HL-60 (cell line): ENCODE results near the gene HTR4.

Source experiments
- POLR2AphosphoS5 ChIP-seq: IDR thresholded peaks from 2 replicates; pipeline ENCODE4 v1.6.1; 2012; ENCODE audit warnings: low read depth
- SPI1 ChIP-seq: IDR thresholded peaks from 2 replicates; pipeline ENCODE4 v1.6.1; 2012; ENCODE audit warnings: low read depth, mild to moderate bottlenecking, borderline replicate concordance
- TF ChIP-seq, protein P1 (sequence below): IDR thresholded peaks from one replicate; pipeline ENCODE4 v1.5.1; 2011; ENCODE audit warnings: low read length, control low read depth, inconsistent platforms; ENCODE audit not compliant: insufficient read depth

DNA sequence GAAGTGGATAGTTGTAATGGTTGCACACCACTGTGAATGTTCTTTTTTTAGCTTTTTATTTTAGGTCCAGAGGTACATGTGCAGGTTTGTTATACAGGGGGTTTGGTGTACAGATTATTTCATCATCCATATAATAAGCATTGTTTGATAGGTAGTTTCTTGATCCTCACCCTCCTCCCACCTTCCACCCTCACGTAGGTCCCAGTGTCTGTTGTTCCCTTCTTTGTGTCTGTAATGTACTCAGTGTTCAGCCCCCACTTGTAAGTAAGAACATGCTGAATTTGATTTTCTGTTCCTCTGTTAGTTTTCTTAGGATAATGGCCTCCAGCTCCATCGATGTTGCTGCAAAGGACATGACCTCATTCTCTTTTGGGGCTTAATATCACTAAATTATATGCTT, 99.7 kb downstream of the HTR4 start:
- TF ChIP-seq, protein P1, sequence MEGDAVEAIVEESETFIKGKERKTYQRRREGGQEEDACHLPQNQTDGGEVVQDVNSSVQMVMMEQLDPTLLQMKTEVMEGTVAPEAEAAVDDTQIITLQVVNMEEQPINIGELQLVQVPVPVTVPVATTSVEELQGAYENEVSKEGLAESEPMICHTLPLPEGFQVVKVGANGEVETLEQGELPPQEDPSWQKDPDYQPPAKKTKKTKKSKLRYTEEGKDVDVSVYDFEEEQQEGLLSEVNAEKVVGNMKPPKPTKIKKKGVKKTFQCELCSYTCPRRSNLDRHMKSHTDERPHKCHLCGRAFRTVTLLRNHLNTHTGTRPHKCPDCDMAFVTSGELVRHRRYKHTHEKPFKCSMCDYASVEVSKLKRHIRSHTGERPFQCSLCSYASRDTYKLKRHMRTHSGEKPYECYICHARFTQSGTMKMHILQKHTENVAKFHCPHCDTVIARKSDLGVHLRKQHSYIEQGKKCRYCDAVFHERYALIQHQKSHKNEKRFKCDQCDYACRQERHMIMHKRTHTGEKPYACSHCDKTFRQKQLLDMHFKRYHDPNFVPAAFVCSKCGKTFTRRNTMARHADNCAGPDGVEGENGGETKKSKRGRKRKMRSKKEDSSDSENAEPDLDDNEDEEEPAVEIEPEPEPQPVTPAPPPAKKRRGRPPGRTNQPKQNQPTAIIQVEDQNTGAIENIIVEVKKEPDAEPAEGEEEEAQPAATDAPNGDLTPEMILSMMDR: no peak
- TF ChIP-seq POLR2AphosphoS5 (no peak), SPI1 (no peak)
